ENCODE results near the gene CABP4. TPM values are rescaled to one million over a fixed set of nuclear protein-coding genes. Genes with fewer than 3 reads are reported as not detected.

Gene CABP4
- total RNA-seq, 4 donors from 2014 or later: 0.19 to 0.55 (median 0.30) TPM

DNA sequence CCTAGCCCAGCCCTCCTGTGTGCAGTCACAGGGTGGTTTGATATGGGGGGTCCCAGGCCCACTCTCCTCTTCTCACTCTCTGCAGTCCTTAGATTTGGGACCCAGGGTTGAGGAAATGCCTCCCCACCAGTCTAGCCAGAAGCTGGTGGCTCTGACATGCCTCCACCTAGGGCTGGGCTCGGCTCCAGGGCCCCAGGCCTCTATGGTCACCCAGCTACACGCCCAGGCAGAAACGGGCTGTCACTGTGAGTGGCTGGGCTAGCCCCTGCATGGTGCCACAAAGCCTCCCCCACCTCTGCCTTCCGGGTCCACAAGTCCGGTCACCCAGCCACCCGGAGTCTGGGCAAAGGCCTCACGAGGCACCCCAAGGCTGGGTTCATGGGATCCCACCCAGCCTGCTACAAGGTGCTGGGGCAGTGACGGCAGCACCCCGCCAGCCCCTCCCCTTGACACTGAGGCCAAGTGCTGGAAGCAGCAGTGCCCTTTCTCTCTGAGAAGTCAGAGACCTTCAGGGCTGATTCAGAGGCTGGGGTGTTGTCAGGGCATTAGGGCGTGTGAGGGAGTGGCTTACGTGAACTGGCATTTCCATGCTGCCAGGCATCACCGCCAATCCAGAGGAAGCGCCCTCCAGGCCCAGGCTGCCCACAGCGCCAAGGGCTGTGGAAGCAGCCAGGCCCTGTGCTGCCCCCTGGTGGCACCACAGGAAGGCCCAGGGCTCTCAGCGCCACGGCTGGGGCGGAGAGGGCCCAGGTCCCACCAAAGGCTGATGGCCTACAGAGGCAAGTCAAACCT is 50.6 kb downstream of the CABP4 start:
- Histone ChIP-seq H3K4me3 (peak overlapping the region; percentile 56 to 66 (median 63)), H3K4me1 (peaks cover 26 to 35% of the 10 kb centered on the region in 2 donors), H3K27me3 (peaks cover 0 to 13% (median 0%) of the 10 kb centered on the region in 3 donors), H3K9me3 (no peaks in the 10 kb centered on the region), H3K36me3 (peaks cover 0 to 4% of the 10 kb centered on the region in 2 donors), H3K27ac (peak overlapping the region; percentile 94 to 99 (median 96))
- in situ Hi-C loops (cut with MboI; ENCODE audit: low sequenced_read_pairs in 4 of 4): loop anchor here in 3 of 4 donors (10.0 kb wide), 1 partner anchor 111 kb away; the partner anchor contains the start of gene RAD9A (in 3 of the 3)
- peak; percentile 42 to 61 for ATAC-seq
- intact Hi-C loops (cut with DNase I; ENCODE audit: low total_unique reads): loop anchor here (1.0 to 2.0 kb wide), 4 partner anchors 23 to 104 kb away; partner anchors contain the start of genes AIP, GSTP1, PPP1CA and RPS6KB2
- peak; percentile 32 to 56 for TF ChIP-seq POLR2A (IDR thresholded peaks at IDR 0.05)
- TF ChIP-seq, protein P1, sequence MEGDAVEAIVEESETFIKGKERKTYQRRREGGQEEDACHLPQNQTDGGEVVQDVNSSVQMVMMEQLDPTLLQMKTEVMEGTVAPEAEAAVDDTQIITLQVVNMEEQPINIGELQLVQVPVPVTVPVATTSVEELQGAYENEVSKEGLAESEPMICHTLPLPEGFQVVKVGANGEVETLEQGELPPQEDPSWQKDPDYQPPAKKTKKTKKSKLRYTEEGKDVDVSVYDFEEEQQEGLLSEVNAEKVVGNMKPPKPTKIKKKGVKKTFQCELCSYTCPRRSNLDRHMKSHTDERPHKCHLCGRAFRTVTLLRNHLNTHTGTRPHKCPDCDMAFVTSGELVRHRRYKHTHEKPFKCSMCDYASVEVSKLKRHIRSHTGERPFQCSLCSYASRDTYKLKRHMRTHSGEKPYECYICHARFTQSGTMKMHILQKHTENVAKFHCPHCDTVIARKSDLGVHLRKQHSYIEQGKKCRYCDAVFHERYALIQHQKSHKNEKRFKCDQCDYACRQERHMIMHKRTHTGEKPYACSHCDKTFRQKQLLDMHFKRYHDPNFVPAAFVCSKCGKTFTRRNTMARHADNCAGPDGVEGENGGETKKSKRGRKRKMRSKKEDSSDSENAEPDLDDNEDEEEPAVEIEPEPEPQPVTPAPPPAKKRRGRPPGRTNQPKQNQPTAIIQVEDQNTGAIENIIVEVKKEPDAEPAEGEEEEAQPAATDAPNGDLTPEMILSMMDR (IDR thresholded peaks at IDR 0.05 in 4 of 5, conservative IDR thresholded peaks at IDR 0.05 in 1 of 5): peak; percentile 95 to 98 (median 96)
- DNase-seq: peak; percentile 76 to 92

DNA sequence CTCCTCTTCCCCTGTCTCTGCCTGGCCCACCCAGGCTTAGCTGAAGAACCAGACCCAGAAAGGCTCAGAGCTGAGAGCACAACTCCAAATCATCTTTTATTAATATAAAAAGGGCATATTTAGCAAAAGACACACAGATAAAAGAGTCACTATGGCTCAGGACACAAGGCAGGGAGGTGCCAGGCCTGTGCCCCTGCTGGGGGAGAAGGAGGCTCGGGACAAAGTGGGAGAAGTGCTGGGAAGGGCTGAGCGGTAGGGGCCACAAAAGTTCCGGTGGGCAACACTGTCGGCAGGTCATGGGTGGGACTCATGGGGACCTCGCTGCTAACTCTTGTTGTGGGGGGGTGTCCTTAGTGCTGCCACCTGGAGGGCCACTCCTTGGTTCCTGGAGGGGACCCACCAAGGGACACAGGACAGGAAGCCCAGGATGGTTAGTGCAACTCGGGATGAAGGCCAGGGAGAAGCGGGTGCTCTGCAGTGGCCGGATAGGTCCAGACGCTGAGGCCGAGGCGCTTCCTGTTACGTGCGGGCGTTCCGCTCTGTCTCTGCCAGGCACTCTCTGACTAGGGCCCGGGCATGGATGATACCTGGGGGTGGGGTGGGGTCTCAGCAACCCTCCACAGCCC is 51.4 kb downstream of the CABP4 start:
- in situ Hi-C loops (cut with MboI; ENCODE audit: low sequenced_read_pairs in 4 of 4) (loop anchor here in 3 of 4 donors (10.0 kb wide), 1 partner anchor 112 kb away; the partner anchor contains the start of gene RAD9A (in 3 of the 3)), intact Hi-C loops (cut with DNase I; ENCODE audit: low total_unique reads) (loop anchor here (1.0 to 2.0 kb wide), 4 partner anchors 24 to 105 kb away; partner anchors contain the start of genes AIP, GSTP1, PPP1CA and RPS6KB2)
- H3K9me3 ChIP-seq: no peaks in the 10 kb centered on the region
- H3K4me1 ChIP-seq: peaks cover 26 to 35% of the 10 kb centered on the region in 2 donors
- peaks cover 0 to 3% of the 10 kb centered on the region in 2 donors for H3K36me3 ChIP-seq
- peaks cover 0 to 13% (median 0%) of the 10 kb centered on the region in 3 donors for H3K27me3 ChIP-seq
- H3K27ac ChIP-seq: peak overlapping the region; percentile 94 to 99 (median 96)
- ATAC-seq: no peak
- peak overlapping the region in 1 of 4 donors; percentile 64 for H3K4me3 ChIP-seq
- no peak for DNase-seq
- no peak for TF ChIP-seq POLR2A (IDR thresholded peaks at IDR 0.05)
- TF ChIP-seq, protein P1 (IDR thresholded peaks at IDR 0.05 in 4 of 5, conservative IDR thresholded peaks at IDR 0.05 in 1 of 5): peak in 2 of 5 experiments; percentile 4 to 12

DNA sequence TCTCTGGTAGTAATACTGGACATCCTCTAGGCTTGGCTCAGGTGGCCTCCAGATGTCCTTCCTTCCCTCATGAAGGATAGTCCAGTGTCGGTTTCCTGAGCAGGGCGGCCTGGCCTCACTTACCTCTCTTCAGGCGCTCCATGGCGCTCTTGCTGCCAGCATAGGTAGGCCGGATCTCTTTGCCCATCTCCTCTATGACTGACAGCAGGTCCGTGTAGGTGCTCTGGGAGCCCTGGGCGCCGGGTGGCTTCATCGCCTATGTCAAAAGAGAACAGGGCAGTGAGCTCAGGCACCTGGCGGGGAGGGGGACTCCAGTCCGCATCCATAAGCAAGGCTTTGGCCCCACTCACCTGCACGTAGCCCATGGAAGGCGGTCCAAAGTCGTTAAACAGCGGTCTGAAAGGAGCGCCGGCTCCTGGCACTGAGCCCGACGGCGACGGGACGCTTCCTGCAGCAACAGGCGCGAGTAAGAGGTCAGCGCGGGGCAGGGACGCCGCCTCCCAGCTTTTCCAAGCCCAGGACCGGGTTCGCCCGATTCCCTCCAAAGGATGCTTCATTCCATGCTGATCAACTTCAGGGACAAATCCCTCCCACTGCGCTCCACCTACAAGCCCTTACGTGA is 52.2 kb downstream of the CABP4 start:
- Histone ChIP-seq H3K4me3 (peak overlapping the region; percentile 77 to 87 (median 85)), H3K27me3 (peaks cover 0 to 13% (median 0%) of the 10 kb centered on the region in 3 donors), H3K27ac (peak overlapping the region; percentile 94 to 99 (median 96)), H3K36me3 (no peaks in the 10 kb centered on the region), H3K4me1 (peaks cover 26 to 35% of the 10 kb centered on the region in 2 donors), H3K9me3 (no peaks in the 10 kb centered on the region)
- ATAC-seq (no peak), DNase-seq (no peak)
- intact Hi-C loops (cut with DNase I; ENCODE audit: low total_unique reads): loop anchor here (2.0 kb wide), 2 partner anchors 25 to 79 kb away; partner anchors contain the start of genes AIP and RPS6KB2
- in situ Hi-C loops (cut with MboI; ENCODE audit: low sequenced_read_pairs in 4 of 4): loop anchor here in 3 of 4 donors (10.0 kb wide), 1 partner anchor 113 kb away; the partner anchor contains the start of gene RAD9A (in 3 of the 3)
- TF ChIP-seq, protein P1 (IDR thresholded peaks at IDR 0.05 in 4 of 5, conservative IDR thresholded peaks at IDR 0.05 in 1 of 5): no peak
- TF ChIP-seq POLR2A (IDR thresholded peaks at IDR 0.05): no peak

DNA sequence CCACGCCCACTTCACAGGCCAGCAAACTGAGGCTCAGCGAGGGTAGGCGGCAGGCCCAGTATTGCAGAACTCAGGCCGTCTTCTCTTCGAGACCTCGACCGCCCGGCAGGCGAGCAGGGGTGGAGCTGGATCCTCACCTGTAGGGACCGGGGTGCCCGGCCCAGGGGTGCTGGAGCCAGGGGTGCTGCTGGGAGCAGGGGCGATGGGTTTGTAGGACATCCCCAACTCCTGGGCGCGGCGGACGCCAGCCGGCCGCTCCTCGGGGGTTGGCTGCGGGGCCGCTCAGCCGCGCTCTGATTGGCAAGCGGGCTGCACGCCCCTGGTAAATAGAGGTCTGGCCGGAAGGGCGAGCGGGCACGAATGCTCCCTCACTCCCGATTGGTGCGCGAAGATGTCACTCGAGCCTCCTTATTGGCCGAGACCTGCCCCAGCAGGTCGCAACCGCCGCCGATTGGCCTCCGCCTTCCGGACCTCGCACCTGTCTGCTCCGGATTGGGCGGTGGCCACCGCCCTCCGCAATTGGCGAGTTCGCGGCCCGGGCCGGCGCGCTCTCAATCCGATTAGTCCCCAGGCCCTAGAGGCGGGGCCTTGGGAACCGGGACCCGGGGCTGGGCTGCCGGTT is 52.8 kb downstream of the CABP4 start, which contains the start of gene CDK2AP2:
CDK2AP2 (minus strand) TSS at position 299 of the 622 bp plus-strand sequence; CDS start at position 219, 80 bp downstream.
- peak within 1 kb of the TSS; percentile 77 to 87 (median 85) for H3K4me3 ChIP-seq
- ATAC-seq (peak; percentile 82 to 88), DNase-seq (peak; percentile 99)
- H3K27me3 ChIP-seq: peaks cover 0 to 13% (median 0%) of the 10 kb centered on the region in 3 donors
- H3K4me1 ChIP-seq: peaks cover 26 to 35% of the 10 kb centered on the region in 2 donors
- H3K27ac ChIP-seq: peak within 1 kb of the TSS; percentile 94 to 99 (median 96)
- intact Hi-C loops (cut with DNase I; ENCODE audit: low total_unique reads) (loop anchor here (1.0 to 2.0 kb wide), 4 partner anchors 25 to 155 kb away; partner anchors contain the start of genes AIP, POLD4, RPS6KB2 and TMEM134), in situ Hi-C loops (cut with MboI; ENCODE audit: low sequenced_read_pairs in 4 of 4) (loop anchor here in 3 of 4 donors (10.0 kb wide), 1 partner anchor 113 kb away; the partner anchor contains the start of gene RAD9A (in 3 of the 3))
- TF ChIP-seq POLR2A (IDR thresholded peaks at IDR 0.05): peak; percentile 97 to 99
- TF ChIP-seq, protein P1 (IDR thresholded peaks at IDR 0.05 in 4 of 5, conservative IDR thresholded peaks at IDR 0.05 in 1 of 5): peak in 1 of 5 experiments; percentile 23
- no peaks in the 10 kb centered on the region for H3K9me3 ChIP-seq
- H3K36me3 ChIP-seq: no peaks in the 10 kb centered on the region
